HEK293 (cell line): ENCODE measurements around the gene TIMM50.

Experiments used
- BCL11B ChIP-seq: fragments of 450-650 bp; formaldehyde crosslinking; IDR thresholded peaks from 2 replicates; pipeline ENCODE4 v1.5.1; 2016; ENCODE audit warnings: low read depth, missing biosample characterization, missing genetic modification characterization
- HOXA7 ChIP-seq: sonication (generic); formaldehyde crosslinking; IDR thresholded peaks from 2 replicates; pipeline ENCODE4 v1.8.1; 2022; ENCODE audit warnings: missing genetic modification reagents, borderline replicate concordance
- IKZF3 ChIP-seq: fragments of 450-650 bp; IDR thresholded peaks from 2 replicates; pipeline ENCODE4 v1.5.0; 2018; ENCODE audit warnings: missing biosample characterization, mild to moderate bottlenecking, missing genetic modification characterization, moderate library complexity
- KLF8 ChIP-seq: fragments of 450-650 bp; formaldehyde crosslinking; IDR thresholded peaks from 2 replicates; pipeline ENCODE4 v1.5.1; 2016; ENCODE audit warnings: missing biosample characterization, missing genetic modification characterization
- KLF9 ChIP-seq: fragments of 450-650 bp; formaldehyde crosslinking; IDR thresholded peaks from 2 replicates; pipeline ENCODE4 v1.5.1; 2016; ENCODE audit warnings: missing biosample characterization, missing genetic modification characterization, low read depth
- PBX3 ChIP-seq: sonication (generic); formaldehyde crosslinking; IDR thresholded peaks from 2 replicates; pipeline ENCODE4 v1.8.1; 2022; ENCODE audit warnings: mild to moderate bottlenecking, moderate library complexity, missing genetic modification reagents
- REPIN1 ChIP-seq: fragments of 450-650 bp; formaldehyde crosslinking; IDR thresholded peaks from 2 replicates; pipeline ENCODE4 v1.5.1; 2017; ENCODE audit warnings: missing biosample characterization, missing genetic modification characterization, low read depth
- SALL2 ChIP-seq: fragments of 450-650 bp; formaldehyde crosslinking; IDR thresholded peaks from 2 replicates; pipeline ENCODE4 v1.5.0; 2017; ENCODE audit warnings: missing biosample characterization, mild to moderate bottlenecking, missing genetic modification characterization, borderline replicate concordance
- SCRT1 ChIP-seq: fragments of 450-650 bp; formaldehyde crosslinking; IDR thresholded peaks from 2 replicates; pipeline ENCODE4 v1.5.1; 2016; ENCODE audit warnings: missing biosample characterization, missing genetic modification characterization, borderline replicate concordance
- SETDB1 ChIP-seq: IDR thresholded peaks from one replicate; pipeline ENCODE4 v1.6.1; 2017; ENCODE audit warnings: mild to moderate bottlenecking, low read length, moderate library complexity, mixed read lengths; ENCODE audit not compliant: insufficient read length
- TRIM28 ChIP-seq: IDR thresholded peaks from 2 replicates; pipeline ENCODE4 v1.6.1; 2011; ENCODE audit warnings: low read length, control low read depth, borderline replicate concordance
- YY1 ChIP-seq: fragments of 450-650 bp; formaldehyde crosslinking; IDR thresholded peaks from 2 replicates; pipeline ENCODE4 v1.5.1; 2018; ENCODE audit warnings: missing biosample characterization, missing genetic modification characterization
- YY2 ChIP-seq: fragments of 450-650 bp; formaldehyde crosslinking; IDR thresholded peaks from 2 replicates; pipeline ENCODE4 v1.5.1; 2016; ENCODE audit warnings: missing biosample characterization, missing genetic modification characterization
- ZBTB48 ChIP-seq: fragments of 450-650 bp; formaldehyde crosslinking; IDR thresholded peaks from 2 replicates; pipeline ENCODE4 v1.5.1; 2016; ENCODE audit warnings: missing biosample characterization, missing genetic modification characterization
- ZFHX2 ChIP-seq: fragments of 450-650 bp; formaldehyde crosslinking; conservative IDR thresholded peaks from 2 replicates; pipeline ENCODE4 v1.5.1; 2016; ENCODE audit warnings: missing biosample characterization, missing genetic modification characterization
- ZFP37 ChIP-seq: fragments of 450-650 bp; formaldehyde crosslinking; IDR thresholded peaks from 2 replicates; pipeline ENCODE4 v1.5.1; 2016; ENCODE audit warnings: missing biosample characterization, missing genetic modification characterization
- ZNF10 ChIP-seq: fragments of 450-650 bp; formaldehyde crosslinking; IDR thresholded peaks from 2 replicates; pipeline ENCODE4 v1.5.1; 2017; ENCODE audit warnings: missing biosample characterization, missing genetic modification characterization
- ZNF138 ChIP-seq: fragments of 450-650 bp; formaldehyde crosslinking; IDR thresholded peaks from 2 replicates; pipeline ENCODE4 v1.5.1; 2016; ENCODE audit warnings: missing biosample characterization, missing genetic modification characterization, borderline replicate concordance
- ZNF26 ChIP-seq: fragments of 450-650 bp; formaldehyde crosslinking; IDR thresholded peaks from 2 replicates; pipeline ENCODE4 v1.5.1; 2016; ENCODE audit warnings: missing biosample characterization, missing genetic modification characterization
- ZNF426 ChIP-seq: fragments of 450-650 bp; formaldehyde crosslinking; IDR thresholded peaks from 2 replicates; pipeline ENCODE4 v1.5.1; 2017; ENCODE audit warnings: missing biosample characterization, missing genetic modification characterization, mild to moderate bottlenecking, inconsistent platforms, moderate library complexity
- ZNF521 ChIP-seq: fragments of 450-650 bp; formaldehyde crosslinking; IDR thresholded peaks from 2 replicates; pipeline ENCODE4 v1.5.1; 2017; ENCODE audit warnings: missing biosample characterization, mild to moderate bottlenecking, missing genetic modification characterization
- ZNF529 ChIP-seq: fragments of 450-650 bp; formaldehyde crosslinking; IDR thresholded peaks from 2 replicates; pipeline ENCODE4 v1.5.1; 2017; ENCODE audit warnings: missing genetic modification characterization, missing biosample characterization; ENCODE audit not compliant: insufficient replicate concordance
- ZNF629 ChIP-seq: fragments of 450-650 bp; formaldehyde crosslinking; IDR thresholded peaks from 2 replicates; pipeline ENCODE4 v1.5.1; 2017; ENCODE audit warnings: missing biosample characterization, missing genetic modification characterization
- ZNF677 ChIP-seq: fragments of 450-650 bp; IDR thresholded peaks from 2 replicates; pipeline ENCODE4 v1.5.0; 2018; ENCODE audit warnings: missing biosample characterization, mild to moderate bottlenecking, missing genetic modification characterization, moderate library complexity
- ZNF785 ChIP-seq: fragments of 450-650 bp; formaldehyde crosslinking; IDR thresholded peaks from 2 replicates; pipeline ENCODE4 v1.5.1; 2016; ENCODE audit warnings: missing biosample characterization, missing genetic modification characterization
- TF ChIP-seq, protein P1 (sequence below): fragments of 450-650 bp; formaldehyde crosslinking; IDR thresholded peaks from 2 replicates; pipeline ENCODE4 v1.5.1; 2016; ENCODE audit warnings: missing biosample characterization, missing genetic modification characterization
- TF ChIP-seq, protein P2 (sequence below): fragments of 450-650 bp; formaldehyde crosslinking; optimal IDR thresholded peaks from 2 replicates; pipeline ENCODE3; 2016; ENCODE audit warnings: missing biosample characterization, mild to moderate bottlenecking, missing genetic modification characterization
- TF ChIP-seq, protein P3 (sequence below): fragments of 450-650 bp; formaldehyde crosslinking; conservative IDR thresholded peaks from 2 replicates; pipeline ENCODE4 v1.5.1; 2016; ENCODE audit warnings: low read depth, missing biosample characterization, missing genetic modification characterization

TIMM50 gene

GRCh38 chr19:39506944-39507714, 26.5 kb downstream of the TIMM50 start (continued):
- TF ChIP-seq SETDB1 (peak; percentile 76), ZNF785 (peak; percentile 64; the same call in 1 of the 2 replicates), IKZF3 (peak; percentile 31; the same call in 1 of the 2 replicates), PBX3 (CRISPR knock-in tag) (peak; percentile 97), ZNF138 (tag by site-specific recombination) (no peak), ZFP37 (tag by site-specific recombination) (peak; percentile 89), ZNF26 (no peak), ZBTB48 (tag by site-specific recombination) (peak; percentile 74; the same call in 1 of the 2 replicates), REPIN1 (tag by site-specific recombination) (no peak), ZNF677 (peak; percentile 47; the same call in 1 of the 2 replicates), YY1 (tag by site-specific recombination) (0 out of 2 replicates have a peak, but pooled peaks have one; percentile 33), ZNF426 (tag by site-specific recombination) (no peak), ZNF10 (tag by site-specific recombination) (no peak; the same call in 1 of the 2 replicates), SALL2 (tag by site-specific recombination) (no peak), YY2 (tag by site-specific recombination) (no peak), HOXA7 (CRISPR knock-in tag) (peak; percentile 88; the same call in 1 of the 2 replicates), SCRT1 (tag by site-specific recombination) (no peak), ZNF529 (no peak), ZNF629 (no peak), KLF9 (peak; percentile 94), ZFHX2 (tag by site-specific recombination) (peak; percentile 67), ZNF521 (no peak), KLF8 (tag by site-specific recombination) (peak; percentile 31; the same call in 1 of the 2 replicates), BCL11B (tag by site-specific recombination) (no peak; the same call in 1 of the 2 replicates), TRIM28 (peak; percentile 44; the same call in 1 of the 2 replicates)
- TF ChIP-seq, protein P1, sequence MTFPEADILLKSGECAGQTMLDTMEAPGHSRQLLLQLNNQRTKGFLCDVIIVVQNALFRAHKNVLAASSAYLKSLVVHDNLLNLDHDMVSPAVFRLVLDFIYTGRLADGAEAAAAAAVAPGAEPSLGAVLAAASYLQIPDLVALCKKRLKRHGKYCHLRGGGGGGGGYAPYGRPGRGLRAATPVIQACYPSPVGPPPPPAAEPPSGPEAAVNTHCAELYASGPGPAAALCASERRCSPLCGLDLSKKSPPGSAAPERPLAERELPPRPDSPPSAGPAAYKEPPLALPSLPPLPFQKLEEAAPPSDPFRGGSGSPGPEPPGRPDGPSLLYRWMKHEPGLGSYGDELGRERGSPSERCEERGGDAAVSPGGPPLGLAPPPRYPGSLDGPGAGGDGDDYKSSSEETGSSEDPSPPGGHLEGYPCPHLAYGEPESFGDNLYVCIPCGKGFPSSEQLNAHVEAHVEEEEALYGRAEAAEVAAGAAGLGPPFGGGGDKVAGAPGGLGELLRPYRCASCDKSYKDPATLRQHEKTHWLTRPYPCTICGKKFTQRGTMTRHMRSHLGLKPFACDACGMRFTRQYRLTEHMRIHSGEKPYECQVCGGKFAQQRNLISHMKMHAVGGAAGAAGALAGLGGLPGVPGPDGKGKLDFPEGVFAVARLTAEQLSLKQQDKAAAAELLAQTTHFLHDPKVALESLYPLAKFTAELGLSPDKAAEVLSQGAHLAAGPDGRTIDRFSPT (tag by site-specific recombination): 0 out of 2 replicates have a peak, but pooled peaks have one; percentile 3
- TF ChIP-seq, protein P2, sequence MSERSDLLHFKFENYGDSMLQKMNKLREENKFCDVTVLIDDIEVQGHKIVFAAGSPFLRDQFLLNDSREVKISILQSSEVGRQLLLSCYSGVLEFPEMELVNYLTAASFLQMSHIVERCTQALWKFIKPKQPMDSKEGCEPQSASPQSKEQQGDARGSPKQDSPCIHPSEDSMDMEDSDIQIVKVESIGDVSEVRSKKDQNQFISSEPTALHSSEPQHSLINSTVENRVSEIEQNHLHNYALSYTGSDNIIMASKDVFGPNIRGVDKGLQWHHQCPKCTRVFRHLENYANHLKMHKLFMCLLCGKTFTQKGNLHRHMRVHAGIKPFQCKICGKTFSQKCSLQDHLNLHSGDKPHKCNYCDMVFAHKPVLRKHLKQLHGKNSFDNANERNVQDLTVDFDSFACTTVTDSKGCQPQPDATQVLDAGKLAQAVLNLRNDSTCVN (tag by site-specific recombination): peak; percentile 99
- TF ChIP-seq, protein P3, sequence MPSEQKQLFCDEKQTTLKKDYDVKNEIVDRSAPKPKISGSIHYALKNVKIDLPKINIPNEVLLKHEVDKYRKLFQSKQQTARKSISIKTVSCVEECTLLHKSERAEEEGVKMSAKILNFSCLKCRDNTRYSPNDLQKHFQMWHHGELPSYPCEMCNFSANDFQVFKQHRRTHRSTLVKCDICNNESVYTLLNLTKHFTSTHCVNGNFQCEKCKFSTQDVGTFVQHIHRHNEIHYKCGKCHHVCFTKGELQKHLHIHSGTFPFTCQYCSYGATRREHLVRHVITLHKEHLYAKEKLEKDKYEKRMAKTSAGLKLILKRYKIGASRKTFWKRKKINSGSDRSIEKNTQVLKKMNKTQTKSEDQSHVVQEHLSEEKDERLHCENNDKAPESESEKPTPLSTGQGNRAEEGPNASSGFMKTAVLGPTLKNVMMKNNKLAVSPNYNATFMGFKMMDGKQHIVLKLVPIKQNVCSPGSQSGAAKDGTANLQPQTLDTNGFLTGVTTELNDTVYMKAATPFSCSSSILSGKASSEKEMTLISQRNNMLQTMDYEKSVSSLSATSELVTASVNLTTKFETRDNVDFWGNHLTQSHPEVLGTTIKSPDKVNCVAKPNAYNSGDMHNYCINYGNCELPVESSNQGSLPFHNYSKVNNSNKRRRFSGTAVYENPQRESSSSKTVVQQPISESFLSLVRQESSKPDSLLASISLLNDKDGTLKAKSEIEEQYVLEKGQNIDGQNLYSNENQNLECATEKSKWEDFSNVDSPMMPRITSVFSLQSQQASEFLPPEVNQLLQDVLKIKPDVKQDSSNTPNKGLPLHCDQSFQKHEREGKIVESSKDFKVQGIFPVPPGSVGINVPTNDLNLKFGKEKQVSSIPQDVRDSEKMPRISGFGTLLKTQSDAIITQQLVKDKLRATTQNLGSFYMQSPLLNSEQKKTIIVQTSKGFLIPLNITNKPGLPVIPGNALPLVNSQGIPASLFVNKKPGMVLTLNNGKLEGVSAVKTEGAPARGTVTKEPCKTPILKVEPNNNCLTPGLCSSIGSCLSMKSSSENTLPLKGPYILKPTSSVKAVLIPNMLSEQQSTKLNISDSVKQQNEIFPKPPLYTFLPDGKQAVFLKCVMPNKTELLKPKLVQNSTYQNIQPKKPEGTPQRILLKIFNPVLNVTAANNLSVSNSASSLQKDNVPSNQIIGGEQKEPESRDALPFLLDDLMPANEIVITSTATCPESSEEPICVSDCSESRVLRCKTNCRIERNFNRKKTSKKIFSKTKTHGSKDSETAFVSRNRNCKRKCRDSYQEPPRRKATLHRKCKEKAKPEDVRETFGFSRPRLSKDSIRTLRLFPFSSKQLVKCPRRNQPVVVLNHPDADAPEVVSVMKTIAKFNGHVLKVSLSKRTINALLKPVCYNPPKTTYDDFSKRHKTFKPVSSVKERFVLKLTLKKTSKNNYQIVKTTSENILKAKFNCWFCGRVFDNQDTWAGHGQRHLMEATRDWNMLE (tag by site-specific recombination): 0 out of 2 replicates have a peak, but pooled peaks have one; percentile 22
